ENCODE data around the gene HORMAD1.

GRCh38 chr1:150650193-150650592 is 70.5 kb downstream of the HORMAD1 start:
- TF ChIP-seq EZH2 (IDR thresholded peaks at IDR 0.05; ENCODE audit: borderline replicate concordance) (no peak), CTCF (IDR thresholded peaks at IDR 0.05; ENCODE audit: poor library complexity) (no peak), EZH2phosphoT487 (IDR thresholded peaks at IDR 0.05; ENCODE audit: low read depth, severe bottlenecking, unreplicated experiment) (no peak)

Data from hepatocyte (in vitro differentiated cells).